Ascending aorta (tissue), 2 donors: ENCODE data around the gene LDLRAD4. TPM values are rescaled to one million over a fixed set of nuclear protein-coding genes. Genes with fewer than 3 reads are reported as not detected.

Experiments
- DNase-seq, 2 donors: peaks; one replicate each; pipeline ENCODE4 v3.0.0-alpha.2; 2019; ENCODE audit warnings: low spot score in 2 of 2
- H3K27ac ChIP-seq, 2 donors: fragments of 200-600 bp; sonication (generic); one replicate each; pipeline ENCODE4 v1.5.1; 2016 to 2017; ENCODE audit warnings: mild to moderate bottlenecking in 1 of 2
- H3K27me3 ChIP-seq: fragments of 200-600 bp; sonication (generic); one replicate; pipeline ENCODE4 v1.5.1; 2017
- H3K36me3 ChIP-seq, 2 donors: fragments of 200-600 bp; sonication (generic); one replicate each; pipeline ENCODE4 v1.5.1; 2016
- H3K4me1 ChIP-seq, 2 donors: fragments of 200-600 bp; sonication (generic); one replicate each; pipeline ENCODE4 v1.5.1; 2016 to 2017; ENCODE audit warnings: mild to moderate bottlenecking in 1 of 2
- H3K4me3 ChIP-seq, 2 donors: fragments of 200-600 bp; sonication (generic); one replicate each; pipeline ENCODE4 v1.5.1; 2016 to 2017; ENCODE audit warnings: mild to moderate bottlenecking in 1 of 2
- H3K9me3 ChIP-seq, 2 donors: fragments of 200-600 bp; sonication (generic); one replicate each; pipeline ENCODE4 v1.5.1; 2016
- CTCF ChIP-seq, 3 experiments: fragments of 200-600 bp in 2 of 3; fragments of 450-650 bp in 1 of 3; sonication (generic) in 2 of 3; IDR thresholded peaks; one replicate each; pipeline ENCODE4 v1.5.1; 2016 to 2019; ENCODE audit warnings: antibody characterized with exemption in 3 of 3, mild to moderate bottlenecking in 1 of 3, moderate library complexity in 1 of 3
- intact Hi-C: fragments of 100-400 bp; cut with DNase I; formaldehyde crosslinking; loops from one replicate; pipeline ENCODE4 v1.15.1; 2023
- total RNA-seq: library from RNA; depleted of rRNA; stranded (reverse); fragments of >200 nt; gene quantifications from one replicate; pipeline ENCODE4 v1.1.0, GENCODE V29; 2016

Gene LDLRAD4
- total RNA-seq, 1 donor from 2014 or later: 21.0 TPM

GRCh38 chr18:13573750-13574149 is 355.2 kb downstream of the LDLRAD4 start:
- TF ChIP-seq CTCF (IDR thresholded peaks at IDR 0.05): no peak
- Histone ChIP-seq H3K9me3 (no peaks in the 10 kb centered on the region), H3K36me3 (no peaks in the 10 kb centered on the region), H3K27me3 (no peaks in the 10 kb centered on the region), H3K4me3 (no peak overlapping the region), H3K27ac (no peak overlapping the region), H3K4me1 (peaks cover 3 to 12% of the 10 kb centered on the region in 2 donors)
- intact Hi-C loops: no loop called here
- DNase-seq: no peak

DNA sequence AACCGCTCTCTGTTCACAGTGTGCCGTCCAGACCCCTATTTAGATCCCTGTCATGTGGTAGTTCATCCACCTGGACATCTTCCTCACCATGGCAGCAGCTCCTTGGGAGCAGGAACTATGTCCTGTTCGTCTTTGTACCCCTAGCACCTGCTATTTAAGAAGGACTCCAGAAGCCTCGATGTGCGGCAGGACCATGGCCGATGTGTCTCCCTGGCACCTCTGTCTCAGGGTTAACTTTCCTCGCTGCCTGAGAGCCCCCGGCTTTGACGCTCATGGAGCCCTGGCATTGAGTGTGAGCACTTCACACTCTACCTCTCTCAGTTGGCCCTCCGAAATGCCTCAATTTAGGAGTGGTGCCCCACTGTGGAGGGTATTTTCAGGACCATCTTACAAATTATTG is 355.8 kb downstream of the LDLRAD4 start:
- Histone ChIP-seq H3K4me1 (peaks cover 3 to 12% of the 10 kb centered on the region in 2 donors), H3K9me3 (no peaks in the 10 kb centered on the region), H3K4me3 (no peak overlapping the region), H3K36me3 (no peaks in the 10 kb centered on the region), H3K27ac (no peak overlapping the region), H3K27me3 (no peaks in the 10 kb centered on the region)
- DNase-seq: no peak
- no peak for TF ChIP-seq CTCF (IDR thresholded peaks at IDR 0.05)
- intact Hi-C loops: no loop called here

DNA sequence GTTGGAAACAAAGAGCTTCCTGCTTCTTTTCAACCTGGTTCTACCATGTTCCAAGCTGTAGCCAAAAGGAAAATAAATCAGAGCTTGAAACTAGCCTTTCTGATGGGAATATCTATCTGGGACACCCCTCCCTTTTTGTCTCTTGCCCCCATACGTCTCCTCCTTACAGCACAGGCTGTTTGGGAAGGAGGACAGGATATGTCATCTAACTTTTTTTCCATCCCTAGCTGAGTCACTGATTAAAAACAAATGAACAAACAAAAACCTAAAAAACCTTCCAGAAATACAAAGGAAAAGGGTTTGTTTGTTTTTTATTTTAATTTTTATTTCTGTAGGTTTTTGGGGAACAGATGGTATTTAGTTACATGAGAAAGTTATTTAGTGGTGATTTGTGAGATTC is 356.2 kb downstream of the LDLRAD4 start:
- Histone ChIP-seq H3K4me1 (peaks cover 3 to 13% of the 10 kb centered on the region in 2 donors), H3K4me3 (no peak overlapping the region), H3K27ac (no peak overlapping the region), H3K9me3 (no peaks in the 10 kb centered on the region), H3K36me3 (no peaks in the 10 kb centered on the region), H3K27me3 (no peaks in the 10 kb centered on the region)
- intact Hi-C loops: no loop called here
- no peak for DNase-seq
- TF ChIP-seq CTCF (IDR thresholded peaks at IDR 0.05): no peak

DNA sequence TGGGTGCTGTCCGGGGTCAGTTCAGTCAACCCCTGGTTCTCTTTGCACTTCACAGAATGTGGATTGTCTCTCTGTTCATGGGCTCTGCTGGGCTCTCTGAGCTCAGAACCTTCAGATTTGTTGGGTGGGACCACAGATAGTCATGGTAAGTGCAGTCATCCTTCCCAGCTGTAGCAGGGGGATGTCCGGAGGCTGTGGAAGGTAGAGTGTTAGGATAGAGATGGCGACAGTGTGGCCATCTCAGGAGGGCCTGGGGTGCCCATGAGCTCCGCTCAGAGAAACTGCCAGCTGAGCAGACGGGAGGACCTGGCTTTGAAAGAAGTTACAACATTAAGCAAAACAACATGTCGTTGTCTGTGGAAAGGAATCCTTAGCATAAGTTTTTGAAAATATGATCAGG is 358.0 kb downstream of the LDLRAD4 start:
- no peak overlapping the region for H3K4me3 ChIP-seq
- intact Hi-C loops: no loop called here
- DNase-seq: no peak
- H3K9me3 ChIP-seq: no peaks in the 10 kb centered on the region
- TF ChIP-seq CTCF (IDR thresholded peaks at IDR 0.05): no peak
- H3K27ac ChIP-seq: peak overlapping the region; percentile 27 to 33
- H3K4me1 ChIP-seq: peaks cover 3 to 20% of the 10 kb centered on the region in 2 donors
- no peaks in the 10 kb centered on the region for H3K27me3 ChIP-seq
- H3K36me3 ChIP-seq: no peaks in the 10 kb centered on the region

DNA sequence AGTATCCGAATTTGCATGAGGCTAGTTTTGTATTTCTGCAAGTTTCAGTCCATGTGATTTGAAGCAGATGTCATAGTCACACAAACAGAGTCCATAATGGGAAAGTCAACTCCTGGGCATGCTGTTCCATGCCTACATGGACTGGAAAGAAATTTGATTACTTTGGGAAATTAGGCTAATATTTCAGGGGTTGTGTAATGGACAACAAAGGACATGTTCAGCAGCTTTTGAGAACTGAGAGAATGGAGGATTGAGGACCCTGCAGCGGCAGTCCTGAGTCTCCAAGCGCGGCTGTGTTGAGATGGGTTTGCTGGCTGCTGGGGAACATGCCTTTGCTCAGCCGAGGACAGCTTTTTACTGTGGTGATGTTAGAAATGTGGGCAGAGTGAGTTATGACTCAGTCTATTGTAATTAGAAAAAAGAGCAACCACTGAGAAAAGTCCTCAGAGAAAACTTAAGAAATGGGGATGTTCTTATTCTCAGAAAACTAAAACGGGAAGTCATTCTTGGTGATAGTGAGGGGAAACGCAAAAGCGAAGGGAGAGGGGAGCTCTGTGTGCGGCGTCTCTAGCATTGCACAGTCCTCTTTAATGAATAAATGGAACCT is 358.6 kb downstream of the LDLRAD4 start:
- Histone ChIP-seq H3K36me3 (no peaks in the 10 kb centered on the region), H3K4me3 (no peak overlapping the region), H3K27ac (peak overlapping the region; percentile 27 to 33), H3K27me3 (no peaks in the 10 kb centered on the region), H3K4me1 (peaks cover 3 to 20% of the 10 kb centered on the region in 2 donors), H3K9me3 (no peaks in the 10 kb centered on the region)
- DNase-seq: no peak
- no peak for TF ChIP-seq CTCF (IDR thresholded peaks at IDR 0.05)
- intact Hi-C loops: no loop called here

- Histone ChIP-seq H3K4me1 (peaks cover 3 to 20% of the 10 kb centered on the region in 2 donors), H3K36me3 (no peaks in the 10 kb centered on the region), H3K27ac (peak overlapping the region in 1 of 2 donors; percentile 33), H3K27me3 (no peaks in the 10 kb centered on the region), H3K9me3 (no peaks in the 10 kb centered on the region), H3K4me3 (no peak overlapping the region)
- DNase-seq: no peak
- TF ChIP-seq CTCF (IDR thresholded peaks at IDR 0.05): no peak
- intact Hi-C loops: no loop called here
Measured at GRCh38 chr18:13577781-13578180, 359.2 kb downstream of the LDLRAD4 start.
